ENCODE results near the gene GCH1.

DNA sequence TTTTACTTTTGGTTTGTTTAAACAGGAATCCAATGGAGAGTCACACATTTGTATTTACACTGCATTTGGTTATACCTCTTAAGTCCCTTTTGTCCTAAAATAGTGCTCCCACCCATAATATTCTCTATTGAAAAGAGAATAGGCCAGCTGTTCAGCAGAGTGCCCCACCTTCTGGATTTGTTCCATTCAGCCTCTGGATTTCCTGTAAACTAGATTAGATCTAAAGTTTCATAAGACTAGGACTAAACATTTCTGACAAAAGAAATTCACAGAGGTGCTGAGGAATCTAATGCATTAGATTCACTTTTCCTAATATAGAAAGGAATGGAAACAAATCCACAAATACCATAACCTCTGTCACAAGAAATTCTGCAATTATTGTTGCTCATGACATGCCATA is 38.1 kb downstream of the GCH1 start:
- TF ChIP-seq, protein P1, sequence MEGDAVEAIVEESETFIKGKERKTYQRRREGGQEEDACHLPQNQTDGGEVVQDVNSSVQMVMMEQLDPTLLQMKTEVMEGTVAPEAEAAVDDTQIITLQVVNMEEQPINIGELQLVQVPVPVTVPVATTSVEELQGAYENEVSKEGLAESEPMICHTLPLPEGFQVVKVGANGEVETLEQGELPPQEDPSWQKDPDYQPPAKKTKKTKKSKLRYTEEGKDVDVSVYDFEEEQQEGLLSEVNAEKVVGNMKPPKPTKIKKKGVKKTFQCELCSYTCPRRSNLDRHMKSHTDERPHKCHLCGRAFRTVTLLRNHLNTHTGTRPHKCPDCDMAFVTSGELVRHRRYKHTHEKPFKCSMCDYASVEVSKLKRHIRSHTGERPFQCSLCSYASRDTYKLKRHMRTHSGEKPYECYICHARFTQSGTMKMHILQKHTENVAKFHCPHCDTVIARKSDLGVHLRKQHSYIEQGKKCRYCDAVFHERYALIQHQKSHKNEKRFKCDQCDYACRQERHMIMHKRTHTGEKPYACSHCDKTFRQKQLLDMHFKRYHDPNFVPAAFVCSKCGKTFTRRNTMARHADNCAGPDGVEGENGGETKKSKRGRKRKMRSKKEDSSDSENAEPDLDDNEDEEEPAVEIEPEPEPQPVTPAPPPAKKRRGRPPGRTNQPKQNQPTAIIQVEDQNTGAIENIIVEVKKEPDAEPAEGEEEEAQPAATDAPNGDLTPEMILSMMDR (IDR thresholded peaks at IDR 0.05) = no peak
- no peak for TF ChIP-seq POLR2A (IDR thresholded peaks at IDR 0.05)

All from lower leg skin (tissue), 3 donors.